K562 (cell line): Measurements from ENCODE around the gene EDARADD. TPM values are rescaled to one million over a fixed set of nuclear protein-coding genes. Genes with fewer than 3 reads are reported as not detected.
A peak's percentile ranks its signal among the peaks of the same experiment; 100 is the strongest.

Experiments used
- CBX1 ChIP-seq: sonication (generic); IDR thresholded peaks from 2 replicates; pipeline ENCODE4 v1.6.1; 2016; ENCODE audit warnings: antibody characterized with exemption, low read depth, mild to moderate bottlenecking
- CBX3 ChIP-seq, 2 experiments: IDR thresholded peaks; 1 replicate in 1 of 2; 2 replicates in 1 of 2; pipeline ENCODE4 v1.6.1; 2012; ENCODE audit warnings: inconsistent platforms in 2 of 2, low read length in 2 of 2, borderline replicate concordance in 1 of 2, control low read depth in 1 of 2
- ELF4 ChIP-seq: fragments of 450-650 bp; formaldehyde crosslinking; IDR thresholded peaks from 2 replicates; pipeline ENCODE4 v1.4.0; 2022; ENCODE audit warnings: missing genetic modification characterization
- FOSL1 ChIP-seq: fragments of 200-800 bp; sonication (Bioruptor generic); conservative IDR thresholded peaks from 2 replicates; pipeline ENCODE4 v1.6.1; 2016; ENCODE audit warnings: missing genetic modification characterization, missing compliant biosample characterization
- JUND ChIP-seq, 2 experiments: IDR thresholded peaks; 2 replicates in 1 of 2; 3 replicates in 1 of 2; pipeline ENCODE4 v1.6.1; 2011; ENCODE audit warnings: borderline replicate concordance in 2 of 2, low read depth in 2 of 2, low read length in 2 of 2, improper control_type of control experiment in 1 of 2, missing biosample characterization in 1 of 2, missing genetic modification characterization in 1 of 2, missing genetic modification reagents in 1 of 2
- KDM4B ChIP-seq, 2 experiments: fragments of 450-650 bp in 1 of 2; sonication (generic) in 1 of 2; IDR thresholded peaks; 2 replicates each; pipeline ENCODE4 v1.6.1; 2016 to 2017; ENCODE audit warnings: borderline replicate concordance in 2 of 2, antibody characterized with exemption in 1 of 2, low read depth in 1 of 2, mild to moderate bottlenecking in 1 of 2
- MCM5 ChIP-seq: fragments of 450-650 bp; IDR thresholded peaks from 2 replicates; pipeline ENCODE4 v1.6.1; 2016; ENCODE audit warnings: low read depth
- MTA2 ChIP-seq: fragments of 450-650 bp; IDR thresholded peaks from 2 replicates; pipeline ENCODE4 v1.6.1; 2016; ENCODE audit warnings: low read depth
- POLR3G ChIP-seq: IDR thresholded peaks from 2 replicates; pipeline ENCODE4 v1.6.1; 2011; ENCODE audit not compliant: insufficient read length, insufficient replicate concordance; ENCODE audit errors: extremely low read depth
- RBM15 ChIP-seq: fragments of 200-400 bp; formaldehyde crosslinking; IDR thresholded peaks from 2 replicates; pipeline ENCODE4 v1.6.1; 2018; ENCODE audit warnings: mild to moderate bottlenecking, low read length, moderate library complexity; ENCODE audit not compliant: insufficient read depth
- SETDB1 ChIP-seq: IDR thresholded peaks from one replicate; pipeline ENCODE4 v1.6.1; 2012; ENCODE audit warnings: low read length, control low read depth, inconsistent platforms
- SMAD1 ChIP-seq: fragments of 150-350 bp; IDR thresholded peaks from 2 replicates; pipeline ENCODE4 v1.6.1; 2014; ENCODE audit warnings: low read length, low read depth; ENCODE audit not compliant: partially characterized antibody
- TBL1XR1 ChIP-seq, 2 experiments: IDR thresholded peaks; 2 replicates each; pipeline ENCODE4 v1.6.1; 2012; ENCODE audit warnings: improper control_type of control experiment in 2 of 2, low read length in 2 of 2, mild to moderate bottlenecking in 1 of 2
- TEAD2 ChIP-seq: fragments of 450-650 bp; IDR thresholded peaks from 2 replicates; pipeline ENCODE4 v1.6.1; 2016; ENCODE audit warnings: missing genetic modification characterization, control low read depth, missing compliant biosample characterization
- TRIM24 ChIP-seq, 2 experiments: fragments of 450-650 bp; IDR thresholded peaks; 2 replicates each; pipeline ENCODE4 v1.6.1; 2016
- ZNF133 ChIP-seq: fragments of 250-450 bp; sonication (Bioruptor Pico); IDR thresholded peaks from 2 replicates; pipeline ENCODE4 v1.4.0; 2020; ENCODE audit warnings: mild to moderate bottlenecking
- ZNF212 ChIP-seq: fragments of 450-650 bp; formaldehyde crosslinking; IDR thresholded peaks from 2 replicates; pipeline ENCODE4 v1.4.0; 2020; ENCODE audit warnings: mild to moderate bottlenecking
- ZNF584 ChIP-seq: fragments of 200-800 bp; sonication (Bioruptor generic); IDR thresholded peaks from 2 replicates; pipeline ENCODE4 v1.6.1; 2016; ENCODE audit warnings: low read depth, mild to moderate bottlenecking, missing genetic modification characterization, missing compliant biosample characterization
- ZNF707 ChIP-seq: fragments of 250-450 bp; sonication (Bioruptor Pico); conservative IDR thresholded peaks from 2 replicates; pipeline ENCODE4 v1.8.0; 2022; ENCODE audit warnings: inconsistent platforms, mild to moderate bottlenecking, moderate library complexity
- ZNF780A ChIP-seq: fragments of 250-450 bp; sonication (Bioruptor Pico); IDR thresholded peaks from 2 replicates; pipeline ENCODE4 v1.5.0; 2021; ENCODE audit warnings: mild to moderate bottlenecking
- polyA plus RNA-seq, 8 experiments: library from polyadenylated mRNA; depleted of rRNA in 4 of 8; stranded (reverse) in 5 of 8; unstranded in 3 of 8; fragments of >200 nt; fragmentation: Nextera tagmentation in 2 of 8; fragmentation: Illumina TruSeq in 1 of 8; extraction: Ambion mirVana in 2 of 8; extraction: Trizol in 1 of 8; gene quantifications; 2 replicates each; pipeline versions ENCODE4 v1.2.1 to v1.2.3, GENCODE V29; 2011 to 2014; ENCODE audit warnings: inconsistent platforms in 1 of 8, missing spikeins in 1 of 8
- total RNA-seq, 7 experiments: library from RNA; depleted of rRNA in 6 of 7; stranded (reverse); fragments of >200 nt in 6 of 7; fragmentation: Illumina TruSeq in 2 of 7; extraction: Trizol in 2 of 7; gene quantifications; 2 replicates each; pipeline versions ENCODE4 v1.2.1 to v1.2.3, GENCODE V29; 2011 to 2021; ENCODE audit warnings: low replicate concordance in 1 of 7
- TF ChIP-seq, protein P1 (sequence below): fragments of 250-450 bp; sonication (Bioruptor Pico); IDR thresholded peaks from 2 replicates; pipeline ENCODE4 v1.4.0; 2020; ENCODE audit warnings: mild to moderate bottlenecking, moderate library complexity
- TF ChIP-seq, protein P2 (sequence below): fragments of 250-450 bp; sonication (Bioruptor Pico); IDR thresholded peaks from 2 replicates; pipeline ENCODE4 v1.9.0; 2021; ENCODE audit warnings: mild to moderate bottlenecking, inconsistent platforms
- TF ChIP-seq, protein P3 (sequence below): fragments of 200-800 bp; sonication (Bioruptor generic); IDR thresholded peaks from 2 replicates; pipeline ENCODE4 v1.6.1; 2017; ENCODE audit warnings: missing genetic modification characterization, missing compliant biosample characterization

EDARADD gene
- total and polyA plus RNA-seq, 9 of the 15 experiments (the other 6 are each of a cell fraction or from before 2014, with no cell fraction given), result 0.46 to 32.4 (median 20.6) TPM

DNA sequence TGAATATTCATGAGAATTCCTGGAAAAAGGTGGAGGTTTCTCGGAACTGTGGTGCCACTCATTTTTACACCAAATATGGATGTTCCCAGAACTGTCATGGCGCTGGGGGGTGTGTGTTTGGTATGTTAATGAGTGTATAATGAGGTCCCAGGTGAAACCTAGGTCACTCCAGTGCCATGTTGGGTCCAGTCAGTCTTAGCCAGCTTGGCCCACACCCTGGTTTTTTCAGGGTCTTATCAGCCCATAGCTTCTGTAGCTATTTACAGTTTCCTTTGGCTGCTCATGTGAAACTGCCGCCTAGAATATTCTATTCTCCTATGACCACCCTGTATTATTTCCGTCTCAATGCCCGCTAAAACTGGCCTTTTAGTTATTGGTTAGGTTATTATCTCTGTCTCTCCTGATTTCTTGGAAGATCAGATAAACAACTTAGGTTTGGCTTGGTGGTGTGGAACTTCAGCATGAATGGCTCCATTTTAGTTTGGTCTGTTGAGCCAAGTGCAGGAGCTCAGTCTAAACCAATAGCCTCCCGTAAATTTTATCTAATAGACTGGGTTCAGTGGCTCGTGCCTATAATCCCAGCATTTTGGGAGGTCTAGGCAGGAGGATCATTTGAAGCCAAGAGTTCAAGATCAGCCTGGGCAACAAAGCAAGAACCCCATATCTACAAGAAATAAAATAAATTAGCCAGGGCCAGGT is 42.1 kb upstream of the EDARADD start (continued):
- TF ChIP-seq TBL1XR1 (IDR thresholded peaks at IDR 0.05; ENCODE audit: low read length in 2 of 2) (peak in 1 of 2 experiments; percentile 68; a peak in 2 of 4 replicates), POLR3G (no peak), FOSL1 (tag) (peak; percentile 63), ZNF780A (CRISPR knock-in tag) (no peak), ZNF133 (no peak), ELF4 (CRISPR knock-in tag) (0 out of 2 replicates have a peak, but pooled peaks have one; percentile 52), CBX1 (0 out of 2 replicates have a peak, but pooled peaks have one; percentile 12), TEAD2 (peak; percentile 89), SMAD1 (peak; percentile 9), JUND (IDR thresholded peaks at IDR 0.05; ENCODE audit: borderline replicate concordance, low read depth, low read length) (peak; percentile 36), JUND (tag; IDR thresholded peaks at IDR 0.05; ENCODE audit: borderline replicate concordance, low read depth, low read length) (peak; percentile 60; the same call in 1 of the 3 replicates), ZNF212 (CRISPR knock-in tag) (no peak), CBX3 (IDR thresholded peaks at IDR 0.05; ENCODE audit: borderline replicate concordance in 1 of 2, low read length in 2 of 2) (0 out of 3 replicates have a peak, but pooled peaks of 1 of the 2 experiments have one; percentile 15), MTA2 (peak; percentile 79), RBM15 (no peak), ZNF584 (CRISPR knock-in tag) (peak; percentile 87; the same call in 1 of the 2 replicates), TRIM24 (IDR thresholded peaks at IDR 0.05) (peak; percentile 35 to 45; a peak in 3 of 4 replicates), SETDB1 (no peak), ZNF707 (CRISPR knock-in tag) (no peak; the same call in 1 of the 2 replicates), KDM4B (IDR thresholded peaks at IDR 0.05; ENCODE audit: borderline replicate concordance in 2 of 2, low read depth in 1 of 2) (no peak), MCM5 (no peak)
- TF ChIP-seq, protein P1, sequence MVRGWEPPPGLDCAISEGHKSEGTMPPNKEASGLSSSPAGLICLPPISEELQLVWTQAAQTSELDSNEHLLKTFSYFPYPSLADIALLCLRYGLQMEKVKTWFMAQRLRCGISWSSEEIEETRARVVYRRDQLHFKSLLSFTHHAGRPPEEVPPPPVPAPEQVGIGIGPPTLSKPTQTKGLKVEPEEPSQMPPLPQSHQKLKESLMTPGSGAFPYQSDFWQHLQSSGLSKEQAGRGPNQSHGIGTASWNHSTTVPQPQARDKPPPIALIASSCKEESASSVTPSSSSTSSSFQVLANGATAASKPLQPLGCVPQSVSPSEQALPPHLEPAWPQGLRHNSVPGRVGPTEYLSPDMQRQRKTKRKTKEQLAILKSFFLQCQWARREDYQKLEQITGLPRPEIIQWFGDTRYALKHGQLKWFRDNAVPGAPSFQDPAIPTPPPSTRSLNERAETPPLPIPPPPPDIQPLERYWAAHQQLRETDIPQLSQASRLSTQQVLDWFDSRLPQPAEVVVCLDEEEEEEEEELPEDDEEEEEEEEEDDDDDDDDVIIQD, result no peak
- TF ChIP-seq, protein P2, sequence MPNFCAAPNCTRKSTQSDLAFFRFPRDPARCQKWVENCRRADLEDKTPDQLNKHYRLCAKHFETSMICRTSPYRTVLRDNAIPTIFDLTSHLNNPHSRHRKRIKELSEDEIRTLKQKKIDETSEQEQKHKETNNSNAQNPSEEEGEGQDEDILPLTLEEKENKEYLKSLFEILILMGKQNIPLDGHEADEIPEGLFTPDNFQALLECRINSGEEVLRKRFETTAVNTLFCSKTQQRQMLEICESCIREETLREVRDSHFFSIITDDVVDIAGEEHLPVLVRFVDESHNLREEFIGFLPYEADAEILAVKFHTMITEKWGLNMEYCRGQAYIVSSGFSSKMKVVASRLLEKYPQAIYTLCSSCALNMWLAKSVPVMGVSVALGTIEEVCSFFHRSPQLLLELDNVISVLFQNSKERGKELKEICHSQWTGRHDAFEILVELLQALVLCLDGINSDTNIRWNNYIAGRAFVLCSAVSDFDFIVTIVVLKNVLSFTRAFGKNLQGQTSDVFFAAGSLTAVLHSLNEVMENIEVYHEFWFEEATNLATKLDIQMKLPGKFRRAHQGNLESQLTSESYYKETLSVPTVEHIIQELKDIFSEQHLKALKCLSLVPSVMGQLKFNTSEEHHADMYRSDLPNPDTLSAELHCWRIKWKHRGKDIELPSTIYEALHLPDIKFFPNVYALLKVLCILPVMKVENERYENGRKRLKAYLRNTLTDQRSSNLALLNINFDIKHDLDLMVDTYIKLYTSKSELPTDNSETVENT (CRISPR knock-in tag), result no peak
- TF ChIP-seq, protein P3, sequence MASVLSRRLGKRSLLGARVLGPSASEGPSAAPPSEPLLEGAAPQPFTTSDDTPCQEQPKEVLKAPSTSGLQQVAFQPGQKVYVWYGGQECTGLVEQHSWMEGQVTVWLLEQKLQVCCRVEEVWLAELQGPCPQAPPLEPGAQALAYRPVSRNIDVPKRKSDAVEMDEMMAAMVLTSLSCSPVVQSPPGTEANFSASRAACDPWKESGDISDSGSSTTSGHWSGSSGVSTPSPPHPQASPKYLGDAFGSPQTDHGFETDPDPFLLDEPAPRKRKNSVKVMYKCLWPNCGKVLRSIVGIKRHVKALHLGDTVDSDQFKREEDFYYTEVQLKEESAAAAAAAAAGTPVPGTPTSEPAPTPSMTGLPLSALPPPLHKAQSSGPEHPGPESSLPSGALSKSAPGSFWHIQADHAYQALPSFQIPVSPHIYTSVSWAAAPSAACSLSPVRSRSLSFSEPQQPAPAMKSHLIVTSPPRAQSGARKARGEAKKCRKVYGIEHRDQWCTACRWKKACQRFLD (CRISPR knock-in tag), result peak; percentile 84; the same call in 1 of the 2 replicates
